A549 treated with CpdA at 1 μM for 4 hours (cell line): ENCODE measurements around the gene KRT6B. TPM values are rescaled to one million over a fixed set of nuclear protein-coding genes. Genes with fewer than 3 reads are reported as not detected.

Source experiments
- total RNA-seq: library from RNA; stranded (reverse); fragments of 200-300 nt; extraction: Qiagen RNA extraction; gene quantifications from 5 replicates; pipeline ENCODE4 v1.2.3, GENCODE V29; 2022; ENCODE audit warnings: low read depth

KRT6B gene
- total RNA-seq: 0.06 TPM in 1 of 5 replicates, not detected in the others

GRCh38 chr12:52452101-52452500 lies at the start of gene KRT6B:
TSS of gene KRT6B (minus strand) at chr12:52452146. CDS start at chr12:52452078, 68 bp downstream.

GRCh38 chr12:52493172-52493571 lies 41.2 kb upstream of the KRT6B start, which contains the start of gene KRT6A:
TSS of gene KRT6A (minus strand) at chr12:52493257. CDS start at chr12:52493188, 69 bp downstream.

GRCh38 chr12:52473768-52474167 lies 21.8 kb upstream of the KRT6B start, which contains the start of gene KRT6C:
TSS of gene KRT6C (minus strand) at chr12:52473805. CDS start at chr12:52473737, 68 bp downstream.

GRCh38 chr12:52434081-52434733 lies 17.7 kb downstream of the KRT6B start, which contains the start of gene KRT75:
TSS of gene KRT75 (minus strand) at chr12:52434371. CDS start at chr12:52434304, 67 bp downstream.

GRCh38 chr12:52405922-52406385 lies 46.0 kb downstream of the KRT6B start, which contains the start of gene KRT82:
TSS of gene KRT82 (minus strand) at chr12:52406335. CDS start at chr12:52406277, 58 bp downstream.

Other genes starting within 250 kb of the KRT6B start
- 3,689 to 4,475 TPM (median 3,814 TPM) in 5 replicates for gene KRT7, start 218.9 kb downstream of the KRT6B start, total RNA-seq
- gene KRT86, start 177.5 kb downstream of the KRT6B start, total RNA-seq: 20.4 to 43.5 TPM (median 41.1 TPM) in 5 replicates
- gene KRT81, start 160.6 kb downstream of the KRT6B start, total RNA-seq: 2,679 to 3,731 TPM (median 3,430 TPM) in 5 replicates
- gene KRT83, start 130.7 kb downstream of the KRT6B start, total RNA-seq: 2.2 to 6.1 TPM (median 5.3 TPM) in 5 replicates
- gene KRT85, start 84.7 kb downstream of the KRT6B start, total RNA-seq: not detected in 5 replicates
- not detected in 5 replicates for gene KRT84, start 66.5 kb downstream of the KRT6B start, total RNA-seq
- gene KRT82, start 45.8 kb downstream of the KRT6B start, total RNA-seq: not detected in 5 replicates
- 0.19 to 0.29 TPM (median 0.23 TPM) in 5 replicates for gene KRT75, start 17.8 kb downstream of the KRT6B start, total RNA-seq
- gene KRT6C, start 21.7 kb upstream of the KRT6B start, total RNA-seq: not detected in 5 replicates
- gene KRT6A, start 41.1 kb upstream of the KRT6B start, total RNA-seq: 0.15 to 0.42 TPM (median 0.29 TPM) in 5 replicates
- gene KRT5, start 68.2 kb upstream of the KRT6B start, total RNA-seq: 0.08 to 0.25 TPM (median 0.09 TPM) in 3 of 5 replicates, not detected in the others
- gene KRT71, start 101.0 kb upstream of the KRT6B start, total RNA-seq: not detected in 5 replicates
- gene KRT74, start 121.7 kb upstream of the KRT6B start, total RNA-seq: not detected in 5 replicates
- not detected in 5 replicates for gene KRT72, start 149.3 kb upstream of the KRT6B start, total RNA-seq
- gene KRT73, start 166.4 kb upstream of the KRT6B start, total RNA-seq: not detected in 5 replicates
- 0.03 TPM in 1 of 5 replicates, not detected in the others for gene KRT2, start 200.1 kb upstream of the KRT6B start, total RNA-seq
- gene KRT1, start 228.3 kb upstream of the KRT6B start, total RNA-seq: not detected in 5 replicates